AG09309 (cell line): Measurements from ENCODE around the gene ANKRD44.

Experiments
- DNase-seq: peaks from one replicate; pipeline ENCODE4 v3.0.0-alpha.2; 2010; ENCODE audit warnings: low read depth
- H3K4me3 ChIP-seq: 2 replicates; pipeline ENCODE4 v1.5.1; 2011; ENCODE audit warnings: mild to moderate bottlenecking, low read depth, low read length, moderate library complexity; ENCODE audit not compliant: control insufficient read depth
- TF ChIP-seq, protein P1 (sequence below): IDR thresholded peaks from 2 replicates; pipeline ENCODE4 v1.5.1; 2011; ENCODE audit warnings: mild to moderate bottlenecking, low read depth, low read length, inconsistent platforms; ENCODE audit not compliant: insufficient read depth, control insufficient read depth; ENCODE audit errors: missing control alignments

The ANKRD44 gene

DNA sequence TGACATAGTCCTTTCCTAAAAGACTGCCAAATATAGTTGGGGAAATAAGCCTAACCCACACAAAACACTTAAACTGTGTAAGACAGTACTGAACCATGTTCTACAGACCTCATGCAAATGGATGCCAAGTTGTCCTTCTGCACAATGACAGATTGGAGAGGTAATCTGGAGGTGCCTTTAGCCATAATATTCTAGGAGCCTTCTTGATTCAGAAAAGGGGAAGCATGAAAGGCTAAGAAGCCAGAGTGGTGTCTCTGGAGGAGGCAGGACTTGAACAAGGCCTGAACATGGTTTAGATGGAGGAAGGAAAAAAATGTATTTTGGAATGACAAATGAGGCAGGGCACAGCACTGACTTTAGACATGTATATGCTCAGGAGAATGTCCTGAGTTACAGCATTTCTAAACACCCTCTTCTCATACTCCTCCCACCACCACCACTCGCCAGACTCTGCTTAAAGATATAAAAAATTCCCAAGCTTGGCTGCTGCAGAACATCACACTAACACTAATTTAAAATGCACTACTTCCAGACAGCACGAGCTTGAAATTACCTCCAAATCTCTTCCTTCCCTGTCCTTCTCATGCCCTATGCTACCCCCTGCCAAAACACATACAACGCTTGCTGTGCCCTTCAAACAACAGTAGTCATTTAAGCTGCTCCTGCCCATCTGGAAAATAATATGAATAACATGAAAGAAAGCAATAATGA, 110.4 kb downstream of the ANKRD44 start:
- no peak overlapping the region for H3K4me3 ChIP-seq
- no peak for DNase-seq
- TF ChIP-seq, protein P1, sequence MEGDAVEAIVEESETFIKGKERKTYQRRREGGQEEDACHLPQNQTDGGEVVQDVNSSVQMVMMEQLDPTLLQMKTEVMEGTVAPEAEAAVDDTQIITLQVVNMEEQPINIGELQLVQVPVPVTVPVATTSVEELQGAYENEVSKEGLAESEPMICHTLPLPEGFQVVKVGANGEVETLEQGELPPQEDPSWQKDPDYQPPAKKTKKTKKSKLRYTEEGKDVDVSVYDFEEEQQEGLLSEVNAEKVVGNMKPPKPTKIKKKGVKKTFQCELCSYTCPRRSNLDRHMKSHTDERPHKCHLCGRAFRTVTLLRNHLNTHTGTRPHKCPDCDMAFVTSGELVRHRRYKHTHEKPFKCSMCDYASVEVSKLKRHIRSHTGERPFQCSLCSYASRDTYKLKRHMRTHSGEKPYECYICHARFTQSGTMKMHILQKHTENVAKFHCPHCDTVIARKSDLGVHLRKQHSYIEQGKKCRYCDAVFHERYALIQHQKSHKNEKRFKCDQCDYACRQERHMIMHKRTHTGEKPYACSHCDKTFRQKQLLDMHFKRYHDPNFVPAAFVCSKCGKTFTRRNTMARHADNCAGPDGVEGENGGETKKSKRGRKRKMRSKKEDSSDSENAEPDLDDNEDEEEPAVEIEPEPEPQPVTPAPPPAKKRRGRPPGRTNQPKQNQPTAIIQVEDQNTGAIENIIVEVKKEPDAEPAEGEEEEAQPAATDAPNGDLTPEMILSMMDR: no peak

GRCh38 chr2:197198890-197199289, 111.7 kb downstream of the ANKRD44 start:
- TF ChIP-seq, protein P1: no peak
- no peak for DNase-seq
- no peak overlapping the region for H3K4me3 ChIP-seq

DNA sequence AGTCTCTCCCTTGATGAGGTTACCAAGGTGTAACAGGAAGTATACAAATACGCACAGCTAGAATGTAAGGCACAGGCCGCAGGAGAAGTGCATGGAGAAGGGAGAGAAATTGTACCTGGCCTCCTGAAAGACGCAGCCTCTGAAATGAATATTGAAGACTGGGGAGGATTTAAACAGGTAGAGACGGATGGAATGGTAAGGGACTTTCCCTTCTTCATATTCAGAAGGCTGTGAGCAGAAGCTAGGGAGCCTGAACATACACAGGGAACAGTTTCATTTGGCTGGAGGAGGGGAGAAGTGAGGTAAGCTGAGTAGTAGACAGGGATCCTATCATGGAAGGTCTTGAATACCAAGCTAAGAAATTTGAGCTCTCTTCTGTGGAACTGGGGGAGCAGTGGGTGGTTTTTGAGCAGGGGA, 112.7 kb downstream of the ANKRD44 start:
- H3K4me3 ChIP-seq: no peak overlapping the region
- TF ChIP-seq, protein P1: no peak
- no peak for DNase-seq

GRCh38 chr2:197196541-197197180, 113.9 kb downstream of the ANKRD44 start:
- no peak overlapping the region for H3K4me3 ChIP-seq
- no peak for DNase-seq
- TF ChIP-seq, protein P1: no peak

GRCh38 chr2:197195518-197195917, 115.1 kb downstream of the ANKRD44 start:
- H3K4me3 ChIP-seq: no peak overlapping the region
- no peak for DNase-seq
- TF ChIP-seq, protein P1: no peak

GRCh38 chr2:197191940-197192322, 118.6 kb downstream of the ANKRD44 start:
- TF ChIP-seq, protein P1: no peak
- H3K4me3 ChIP-seq: no peak overlapping the region
- DNase-seq: no peak
